Airway epithelial cell (primary cell): ENCODE measurements around the gene MXI1. TPM values are rescaled to one million over a fixed set of nuclear protein-coding genes. Genes with fewer than 3 reads are reported as not detected.

Experiments
- total RNA-seq: library from RNA; depleted of rRNA; stranded (reverse); fragments of >200 nt; gene quantifications from 2 replicates; pipeline ENCODE4 v1.2.3, GENCODE V29; 2015

The MXI1 gene
- 11.0 and 16.5 TPM in 2 replicates for total RNA-seq

DNA sequence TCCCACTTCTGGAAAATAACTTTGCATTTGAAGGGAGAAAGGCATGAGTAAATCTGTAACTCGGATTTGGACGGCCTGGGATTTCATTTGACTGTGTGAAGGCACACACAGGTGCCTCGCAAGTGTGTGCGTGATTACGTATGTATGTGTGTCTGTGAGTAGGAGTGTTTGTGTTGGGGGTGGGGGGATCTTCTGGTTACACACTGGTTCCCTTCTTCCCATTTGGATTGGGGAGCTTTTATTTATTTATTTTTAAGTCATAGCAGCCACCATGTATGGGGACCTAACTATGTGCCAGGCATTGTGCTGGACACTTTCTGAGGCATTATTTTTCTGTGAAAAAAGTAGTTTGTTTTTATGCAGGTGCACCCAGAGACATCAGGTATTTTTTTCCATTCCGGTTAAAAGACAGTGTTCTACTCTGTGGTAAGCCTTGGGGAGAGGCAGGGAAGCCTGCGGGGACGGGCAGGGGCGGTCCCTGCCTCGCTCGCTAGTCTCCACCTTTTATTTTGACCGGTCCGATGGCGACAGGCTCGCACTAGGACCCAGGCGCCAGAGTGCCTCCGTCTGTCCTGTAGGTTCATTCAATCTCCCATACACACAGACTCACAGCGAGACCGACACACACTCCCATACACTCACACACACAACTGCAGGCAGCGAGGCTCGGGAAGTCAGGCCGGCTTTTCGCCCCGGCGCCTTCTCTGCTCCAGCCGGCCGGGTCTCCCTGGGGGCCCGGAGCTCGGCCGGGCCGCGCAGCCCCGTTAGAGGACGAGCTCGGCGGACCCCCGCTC, at the start of gene MXI1:
TSS of gene MXI1 (plus strand) at position 595 of the 794 bp plus-strand sequence. CDS start 204 bp downstream, outside the sequence.

DNA sequence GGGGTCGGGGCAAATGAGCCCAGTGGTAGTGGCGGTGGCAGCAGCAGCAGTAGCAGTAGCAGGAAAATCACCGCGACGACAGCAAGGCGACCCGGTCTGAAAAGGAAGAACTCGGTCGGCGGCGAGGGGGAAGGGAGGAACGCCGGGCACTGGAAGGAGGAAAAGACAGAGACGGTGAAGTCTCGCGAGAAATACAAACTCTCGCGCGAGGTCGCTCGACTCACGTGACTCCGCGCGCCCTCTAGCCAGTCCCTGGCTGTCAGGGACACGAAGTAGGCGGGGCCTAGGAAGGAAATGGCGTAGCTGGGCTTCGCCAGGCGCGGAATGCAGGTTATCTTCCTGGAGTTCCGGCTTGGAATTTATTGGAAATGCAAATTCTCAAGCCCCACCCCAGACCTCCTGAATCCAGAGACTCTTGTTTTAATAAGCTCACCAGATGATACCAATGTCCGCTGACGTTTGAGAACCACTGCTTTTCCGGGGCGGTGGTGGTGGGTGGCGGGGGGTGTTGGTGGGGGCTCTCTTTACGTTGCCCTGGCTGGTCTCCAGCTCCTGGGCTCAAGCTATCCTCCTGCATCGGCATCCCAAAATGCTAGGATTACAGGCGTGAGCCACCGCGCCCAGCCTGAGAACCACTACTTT, 97.5 kb downstream of the MXI1 start, which contains the start of gene SMNDC1:
TSS of gene SMNDC1 (minus strand) at position 141 of the 642 bp plus-strand sequence. CDS start 1,333 bp downstream, outside the sequence.

Other genes with a start within 250 kb of the MXI1 start
- gene ADD3, start 199.6 kb upstream of the MXI1 start, total RNA-seq, result 30.5 and 34.0 TPM in 2 replicates
- gene SMNDC1, start 97.3 kb downstream of the MXI1 start, total RNA-seq, result 2.1 and 5.0 TPM in 2 replicates